Lower leg skin (tissue), 4 donors: ENCODE results near the gene FUNDC2. TPM values are rescaled to one million over a fixed set of nuclear protein-coding genes. Genes with fewer than 3 reads are reported as not detected.

ENCODE experiments used
- DNase-seq, 2 donors: peaks; one replicate each; pipeline ENCODE4 v3.0.0-alpha.2; 2019; ENCODE audit warnings: low spot score in 2 of 2
- H3K4me3 ChIP-seq: fragments of 200-600 bp; sonication (generic); 2 replicates; pipeline ENCODE4 v1.5.1; 2017; ENCODE audit warnings: mild to moderate bottlenecking, low read depth; ENCODE audit not compliant: poor library complexity, severe bottlenecking
- CTCF ChIP-seq, 3 donors: fragments of 450-650 bp; IDR thresholded peaks; one replicate each; pipeline ENCODE4 v1.5.1; 2016; ENCODE audit warnings: antibody characterized with exemption in 3 of 3, mild to moderate bottlenecking in 3 of 3, moderate library complexity in 2 of 3
- POLR2A ChIP-seq, 2 donors: fragments of 450-650 bp; IDR thresholded peaks; one replicate each; pipeline ENCODE4 v1.6.1; 2016 to 2017; ENCODE audit warnings: antibody characterized with exemption in 2 of 2, mild to moderate bottlenecking in 1 of 2, moderate library complexity in 1 of 2
- intact Hi-C: fragments of 100-400 bp; cut with DNase I; formaldehyde crosslinking; loops from one replicate; pipeline ENCODE4 v1.15.0; 2023; ENCODE audit warnings: low total_unique reads
- total RNA-seq, 4 donors: library from RNA; depleted of rRNA; stranded (reverse); fragments of >200 nt; gene quantifications; one replicate each; pipeline ENCODE4 v1.1.0, GENCODE V29; 2016

Gene FUNDC2
- total RNA-seq, 4 donors from 2014 or later, result 21.1 to 35.8 (median 27.3) TPM

DNA sequence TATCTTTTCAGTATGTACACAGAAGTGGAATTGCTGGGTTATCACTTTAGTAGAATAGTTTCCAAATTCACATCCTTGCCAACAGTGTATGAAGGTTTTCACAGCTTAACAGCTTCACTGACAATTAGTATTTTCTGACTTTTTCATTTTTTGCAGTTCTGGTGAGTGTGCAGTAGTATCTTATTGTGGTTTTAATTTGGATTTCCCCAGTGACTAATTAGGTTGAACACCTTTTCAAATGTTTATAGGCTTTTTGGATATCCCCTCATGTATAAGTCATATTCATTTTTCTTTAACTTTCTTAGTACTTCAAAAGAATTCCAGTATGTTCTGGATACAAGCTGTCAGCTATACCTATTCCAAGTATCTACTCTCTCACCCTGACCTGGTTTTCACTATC, 81.8 kb downstream of the FUNDC2 start:
- DNase-seq, result no peak
- intact Hi-C loops, result no loop called here
- no peak for TF ChIP-seq CTCF (IDR thresholded peaks at IDR 0.05)
- TF ChIP-seq POLR2A (IDR thresholded peaks at IDR 0.05), result no peak
- no peak overlapping the region for H3K4me3 ChIP-seq

Other genes starting within 250 kb of the FUNDC2 start
- gene MPP1, start 221.4 kb upstream of the FUNDC2 start, total RNA-seq, result 10 to 100 TPM in 2 of 4 donors, 1 to 10 TPM in 2; 8.7 to 14.5 (median 10.5) TPM
- not detected for gene SMIM9, start 192.2 kb upstream of the FUNDC2 start, total RNA-seq
- 1 to 10 TPM; 3.8 to 9.4 (median 5.9) TPM for gene F8A1, start 140.5 kb upstream of the FUNDC2 start, total RNA-seq
- 1 to 10 TPM; 2.0 to 7.3 (median 7.0) TPM for gene F8, start 4.1 kb upstream of the FUNDC2 start, total RNA-seq
- gene CMC4, start 44.3 kb downstream of the FUNDC2 start, total RNA-seq, result 10 to 100 TPM; 17.8 to 22.2 (median 18.5) TPM
- 1 to 10 TPM; 1.0 to 1.6 (median 1.3) TPM for gene MTCP1, start 44.3 kb downstream of the FUNDC2 start, total RNA-seq
- gene BRCC3, start 44.7 kb downstream of the FUNDC2 start, total RNA-seq, result 10 to 100 TPM in 3 of 4 donors, 1 to 10 TPM in 1; 8.2 to 14.1 (median 11.6) TPM
- 10 to 100 TPM; 11.1 to 21.8 (median 17.9) TPM for gene VBP1, start 189.6 kb downstream of the FUNDC2 start, total RNA-seq
- under 1 TPM; 0.08 to 0.23 (median 0.15) TPM for gene RAB39B, start 237.6 kb downstream of the FUNDC2 start, total RNA-seq